BLaER1 (cell line): ENCODE results near the gene NUAK2.

Source experiments
- H3K27ac ChIP-seq: shearing (Covaris generic); formaldehyde crosslinking; 2 replicates; pipeline ENCODE4 v1.8.1; 2022
- H3K27me3 ChIP-seq: shearing (Covaris generic); formaldehyde crosslinking; 2 replicates; pipeline ENCODE4 v1.8.1; 2022
- H3K36me3 ChIP-seq: shearing (Covaris generic); formaldehyde crosslinking; 2 replicates; pipeline ENCODE4 v1.8.1; 2022
- H3K4me1 ChIP-seq: shearing (Covaris generic); formaldehyde crosslinking; 2 replicates; pipeline ENCODE4 v1.8.1; 2022
- H3K4me2 ChIP-seq: shearing (Covaris generic); formaldehyde crosslinking; 2 replicates; pipeline ENCODE4 v1.8.1; 2022
- H3K4me3 ChIP-seq: shearing (Covaris generic); formaldehyde crosslinking; 2 replicates; pipeline ENCODE4 v1.8.1; 2022
- H3K9ac ChIP-seq: shearing (Covaris generic); formaldehyde crosslinking; 2 replicates; pipeline ENCODE4 v1.8.1; 2022
- H3K9me3 ChIP-seq: shearing (Covaris generic); formaldehyde crosslinking; 2 replicates; pipeline ENCODE4 v1.8.1; 2022
- H4K20me1 ChIP-seq: shearing (Covaris generic); formaldehyde crosslinking; 2 replicates; pipeline ENCODE4 v1.8.1; 2022
- Cebpa-rat ChIP-seq: shearing (Covaris generic); IDR thresholded peaks from 2 replicates; pipeline ENCODE4 v1.8.1; 2022

The NUAK2 gene

DNA sequence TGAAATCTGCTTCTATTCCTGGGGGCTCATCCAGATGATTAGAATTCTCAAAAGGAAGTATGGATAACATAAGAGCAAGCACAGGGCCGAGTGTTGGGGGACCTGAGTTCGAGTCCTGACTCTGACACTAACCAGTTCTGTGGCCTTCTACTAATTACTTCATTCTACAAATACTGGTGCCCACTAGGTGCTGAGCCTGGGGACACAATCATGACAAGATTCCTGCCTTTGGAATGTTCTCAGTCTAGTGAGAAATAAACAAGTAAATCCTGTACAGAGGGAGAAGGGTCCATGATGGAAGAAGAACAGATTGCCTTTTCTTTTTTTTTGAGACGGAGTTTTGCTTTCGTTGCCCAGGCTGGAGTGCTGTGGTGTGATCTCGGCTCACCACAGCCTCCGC lies 2.2 kb upstream of the NUAK2 start:
- H4K20me1 ChIP-seq, result peaks cover 34% of the 10 kb centered on the region; the same call in 1 of the 2 replicates
- peaks cover 10% of the 10 kb centered on the region for H3K4me1 ChIP-seq
- no peak overlapping the region for H3K4me3 ChIP-seq
- no peaks in the 10 kb centered on the region for H3K36me3 ChIP-seq
- no peak for TF ChIP-seq Cebpa-rat
- peaks cover 9% of the 10 kb centered on the region; the same call in 1 of the 2 replicates for H3K9me3 ChIP-seq
- no peak overlapping the region for H3K4me2 ChIP-seq
- H3K27ac ChIP-seq, result no peak overlapping the region
- peaks cover 55% of the 10 kb centered on the region for H3K27me3 ChIP-seq
- H3K9ac ChIP-seq, result no peak overlapping the region

DNA sequence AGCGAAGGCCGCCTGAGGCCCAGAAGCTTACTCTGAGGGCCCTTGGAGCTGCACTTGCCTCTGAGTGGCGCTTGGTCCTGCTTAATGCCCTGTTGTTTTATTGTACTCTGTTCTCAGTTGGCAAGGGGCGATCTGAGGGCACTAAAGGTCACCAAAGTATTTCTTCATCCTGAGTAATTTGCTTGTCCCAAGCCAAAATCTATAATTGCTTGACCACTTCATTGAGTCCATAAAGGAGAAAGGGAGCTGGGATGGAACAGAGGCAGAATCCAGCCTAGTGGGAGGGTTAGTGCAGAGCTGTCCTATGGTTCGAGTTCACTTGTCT lies 376 bp upstream of the NUAK2 start:
- H3K4me2 ChIP-seq, result peak overlapping the region; percentile 87
- H3K9me3 ChIP-seq, result peaks cover 9% of the 10 kb centered on the region; the same call in 1 of the 2 replicates
- H4K20me1 ChIP-seq, result peaks cover 34% of the 10 kb centered on the region; the same call in 1 of the 2 replicates
- H3K27ac ChIP-seq, result no peak overlapping the region
- peaks cover 10% of the 10 kb centered on the region for H3K4me1 ChIP-seq
- no peak for TF ChIP-seq Cebpa-rat
- peaks cover 69% of the 10 kb centered on the region for H3K27me3 ChIP-seq
- no peak overlapping the region for H3K9ac ChIP-seq
- peak overlapping the region; percentile 62 for H3K4me3 ChIP-seq
- H3K36me3 ChIP-seq, result no peaks in the 10 kb centered on the region

DNA sequence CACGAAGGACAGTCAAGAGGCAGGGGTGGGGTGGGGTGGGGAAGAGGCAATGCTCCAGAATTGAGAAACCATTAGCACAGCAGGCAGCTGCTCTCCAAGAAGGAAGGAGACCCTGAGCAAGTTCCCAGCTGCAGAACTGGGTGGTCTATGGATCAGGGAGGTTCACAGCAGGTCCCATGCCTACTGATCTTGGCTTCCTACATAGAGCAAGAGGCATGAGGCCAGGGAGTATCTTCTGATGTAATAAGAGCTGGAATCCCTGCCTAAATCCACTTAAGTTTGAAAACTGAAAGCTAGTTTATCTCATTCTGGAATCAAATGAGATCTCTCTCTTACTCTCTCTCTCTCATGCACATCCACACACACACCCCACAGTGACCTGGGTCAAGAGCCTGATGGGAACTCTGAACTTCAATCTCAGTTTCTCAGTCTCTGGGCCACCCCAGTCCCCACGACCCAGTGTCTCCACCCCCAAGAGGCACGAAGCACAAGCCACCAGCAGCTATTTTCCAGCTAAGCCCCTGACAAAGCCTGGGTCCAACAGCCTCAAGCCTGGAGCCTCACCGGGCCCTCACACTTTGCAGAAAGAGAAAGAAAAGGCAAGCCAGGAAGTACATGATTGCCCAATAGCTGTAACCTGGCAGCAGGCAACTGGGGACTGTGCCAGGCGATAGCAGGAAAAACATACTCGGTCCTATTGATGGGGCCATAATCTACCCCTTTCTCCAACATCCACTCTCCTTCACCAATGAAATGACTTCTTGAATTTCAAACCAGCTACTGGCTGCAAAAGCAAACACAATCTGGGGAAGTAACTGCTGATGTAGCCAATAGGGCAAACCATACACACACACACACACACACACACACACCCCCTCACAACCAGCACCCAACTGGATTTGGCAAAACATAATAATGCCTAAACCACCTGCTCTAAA lies 2.2 kb downstream of the NUAK2 start:
- Histone ChIP-seq H3K4me2 (no peak overlapping the region), H4K20me1 (peaks cover 25% of the 10 kb centered on the region; the same call in 1 of the 2 replicates), H3K4me1 (peaks cover 32% of the 10 kb centered on the region), H3K4me3 (no peak overlapping the region), H3K9me3 (peaks cover 9% of the 10 kb centered on the region; the same call in 1 of the 2 replicates), H3K27me3 (peaks cover 64% of the 10 kb centered on the region), H3K27ac (no peak overlapping the region), H3K9ac (no peak overlapping the region), H3K36me3 (no peaks in the 10 kb centered on the region)
- TF ChIP-seq Cebpa-rat, result peak; percentile 61; the same call in 1 of the 2 replicates

DNA sequence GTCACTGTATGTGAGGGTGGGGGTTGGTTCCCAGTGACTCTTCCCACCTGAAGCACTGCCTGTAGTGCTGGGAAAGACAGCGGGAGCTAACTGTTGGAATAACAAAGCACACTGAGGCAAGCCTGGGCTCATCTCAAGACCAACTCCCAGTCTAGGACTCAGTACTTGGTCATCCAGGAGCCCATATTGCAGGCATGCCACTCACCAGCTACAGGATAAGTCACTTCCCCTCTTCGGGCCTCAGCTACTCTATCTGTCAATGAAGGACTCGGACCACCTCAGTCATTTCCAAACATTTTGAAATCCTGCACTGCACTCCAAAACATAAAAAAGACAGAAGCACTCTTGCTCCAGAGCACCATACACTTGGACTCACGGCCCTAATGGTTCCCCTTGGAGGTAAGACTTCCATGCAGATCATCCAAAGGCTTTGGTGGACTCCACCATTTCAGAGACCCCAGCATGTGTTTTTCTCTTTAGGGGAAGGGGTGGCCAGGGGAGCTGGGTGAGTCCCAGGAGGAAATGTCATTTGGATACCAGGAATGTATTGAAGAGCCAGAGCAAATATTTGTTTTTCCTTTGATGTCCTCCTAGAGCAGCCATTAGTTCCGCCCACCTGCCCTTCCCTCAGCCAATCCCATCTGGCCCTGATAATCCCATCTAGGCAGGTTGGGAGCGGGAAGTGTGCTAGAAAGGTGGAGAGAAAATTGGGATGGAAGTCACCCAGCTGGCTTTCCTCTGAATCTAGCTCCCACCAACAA lies 3.1 kb downstream of the NUAK2 start:
- TF ChIP-seq Cebpa-rat, result no peak
- Histone ChIP-seq H4K20me1 (peaks cover 21% of the 10 kb centered on the region; the same call in 1 of the 2 replicates), H3K27ac (no peak overlapping the region), H3K4me1 (peaks cover 41% of the 10 kb centered on the region), H3K9ac (no peak overlapping the region), H3K4me3 (no peak overlapping the region), H3K9me3 (peaks cover 9% of the 10 kb centered on the region; the same call in 1 of the 2 replicates), H3K27me3 (peaks cover 58% of the 10 kb centered on the region), H3K4me2 (no peak overlapping the region), H3K36me3 (no peaks in the 10 kb centered on the region)

DNA sequence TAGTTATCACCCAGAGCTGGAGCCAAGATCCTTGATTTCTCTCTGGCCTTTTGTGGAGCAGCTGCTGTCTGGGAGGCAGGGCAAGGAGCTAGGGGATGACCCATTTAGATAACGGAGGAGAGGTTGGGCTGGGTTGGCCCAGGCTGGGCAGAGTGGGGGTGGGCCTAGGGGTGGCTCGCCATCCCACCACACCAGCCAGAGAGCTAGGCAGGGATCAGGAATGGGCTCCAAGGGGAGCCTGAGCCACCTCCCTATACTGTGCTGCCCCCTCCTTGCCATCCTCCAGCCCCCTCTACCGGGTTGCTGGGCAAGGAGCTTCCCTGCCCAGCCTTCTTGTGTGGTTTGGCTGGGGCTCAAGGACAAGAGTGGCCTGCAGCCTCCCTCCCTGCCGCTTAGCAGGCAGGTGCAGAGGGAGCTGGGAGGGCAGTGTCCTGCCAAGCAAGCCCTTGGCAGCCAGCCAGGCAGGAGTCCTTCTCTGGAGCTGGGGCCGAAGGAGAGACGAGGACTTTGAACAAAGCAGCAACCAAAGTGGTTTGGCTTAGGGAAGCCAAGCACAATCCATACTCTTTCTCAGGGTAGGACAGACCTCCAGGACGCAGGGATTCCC lies 4.1 kb downstream of the NUAK2 start:
- TF ChIP-seq Cebpa-rat, result no peak
- Histone ChIP-seq H4K20me1 (peaks cover 18% of the 10 kb centered on the region; the same call in 1 of the 2 replicates), H3K27me3 (peaks cover 48% of the 10 kb centered on the region), H3K36me3 (no peaks in the 10 kb centered on the region), H3K4me1 (peaks cover 51% of the 10 kb centered on the region), H3K9ac (no peak overlapping the region), H3K27ac (no peak overlapping the region), H3K4me2 (no peak overlapping the region), H3K4me3 (no peak overlapping the region), H3K9me3 (peaks cover 9% of the 10 kb centered on the region; the same call in 1 of the 2 replicates)

DNA sequence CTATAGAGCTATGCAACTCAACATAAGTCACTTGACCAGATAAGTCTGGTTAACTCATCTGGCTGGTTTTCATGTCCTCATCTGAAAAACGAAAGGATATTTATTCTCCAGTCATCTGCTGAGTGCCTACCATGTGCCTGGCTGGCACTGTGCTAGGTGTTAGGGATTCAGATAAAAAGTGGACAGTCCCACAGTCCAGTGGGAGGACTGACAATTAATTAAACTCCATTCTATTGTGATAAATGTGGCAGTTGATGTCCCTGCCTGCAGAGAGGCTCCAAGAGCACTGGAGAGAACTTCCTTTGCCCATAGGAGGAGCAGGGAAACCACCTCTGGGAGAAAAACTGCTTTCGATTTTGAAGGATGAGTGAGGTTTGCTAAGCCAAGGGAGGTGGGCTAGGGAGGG lies 5.4 kb downstream of the NUAK2 start:
- Histone ChIP-seq H3K9ac (no peak overlapping the region), H4K20me1 (peaks cover 9% of the 10 kb centered on the region; the same call in 1 of the 2 replicates), H3K9me3 (no peaks in the 10 kb centered on the region), H3K27me3 (peaks cover 36% of the 10 kb centered on the region), H3K4me3 (no peak overlapping the region), H3K27ac (no peak overlapping the region), H3K4me2 (peak overlapping the region; percentile 12), H3K4me1 (peaks cover 46% of the 10 kb centered on the region), H3K36me3 (no peaks in the 10 kb centered on the region)
- TF ChIP-seq Cebpa-rat, result no peak

DNA sequence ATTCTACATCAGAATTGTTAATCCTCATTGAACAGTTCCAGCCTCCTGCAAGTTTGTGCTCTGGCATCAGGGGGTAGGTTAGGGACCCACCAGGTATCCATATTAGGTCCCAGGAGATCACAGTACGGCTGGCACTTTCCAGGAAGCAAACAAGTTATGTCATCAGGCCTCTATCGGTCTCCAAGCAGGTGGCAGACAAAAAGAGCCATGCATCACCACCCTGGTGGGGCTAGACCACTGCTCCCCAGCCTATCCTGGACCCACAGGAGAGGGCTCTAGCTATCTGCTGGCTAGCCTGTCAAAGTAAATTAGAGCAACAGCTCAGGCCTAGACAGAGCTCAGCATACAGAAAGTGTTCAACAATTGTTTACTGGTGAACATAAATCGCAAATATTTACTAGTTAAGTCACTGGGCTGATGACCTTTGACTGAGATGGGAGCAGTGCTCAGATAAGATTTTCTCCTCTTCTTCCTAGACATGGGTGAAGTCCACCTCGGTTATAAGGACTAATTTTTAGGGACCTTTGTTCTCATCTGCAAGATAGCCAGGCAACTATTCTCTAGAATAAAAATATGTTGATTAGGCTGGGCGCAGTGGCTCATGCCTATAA lies 6.4 kb downstream of the NUAK2 start:
- peaks cover 6% of the 10 kb centered on the region; the same call in 1 of the 2 replicates for H4K20me1 ChIP-seq
- no peak overlapping the region for H3K9ac ChIP-seq
- peak overlapping the region; percentile 91 for H3K4me2 ChIP-seq
- no peak for TF ChIP-seq Cebpa-rat
- H3K27ac ChIP-seq, result no peak overlapping the region
- no peaks in the 10 kb centered on the region for H3K9me3 ChIP-seq
- peaks cover 43% of the 10 kb centered on the region for H3K4me1 ChIP-seq
- no peak overlapping the region for H3K4me3 ChIP-seq
- peaks cover 25% of the 10 kb centered on the region for H3K27me3 ChIP-seq
- no peaks in the 10 kb centered on the region for H3K36me3 ChIP-seq

DNA sequence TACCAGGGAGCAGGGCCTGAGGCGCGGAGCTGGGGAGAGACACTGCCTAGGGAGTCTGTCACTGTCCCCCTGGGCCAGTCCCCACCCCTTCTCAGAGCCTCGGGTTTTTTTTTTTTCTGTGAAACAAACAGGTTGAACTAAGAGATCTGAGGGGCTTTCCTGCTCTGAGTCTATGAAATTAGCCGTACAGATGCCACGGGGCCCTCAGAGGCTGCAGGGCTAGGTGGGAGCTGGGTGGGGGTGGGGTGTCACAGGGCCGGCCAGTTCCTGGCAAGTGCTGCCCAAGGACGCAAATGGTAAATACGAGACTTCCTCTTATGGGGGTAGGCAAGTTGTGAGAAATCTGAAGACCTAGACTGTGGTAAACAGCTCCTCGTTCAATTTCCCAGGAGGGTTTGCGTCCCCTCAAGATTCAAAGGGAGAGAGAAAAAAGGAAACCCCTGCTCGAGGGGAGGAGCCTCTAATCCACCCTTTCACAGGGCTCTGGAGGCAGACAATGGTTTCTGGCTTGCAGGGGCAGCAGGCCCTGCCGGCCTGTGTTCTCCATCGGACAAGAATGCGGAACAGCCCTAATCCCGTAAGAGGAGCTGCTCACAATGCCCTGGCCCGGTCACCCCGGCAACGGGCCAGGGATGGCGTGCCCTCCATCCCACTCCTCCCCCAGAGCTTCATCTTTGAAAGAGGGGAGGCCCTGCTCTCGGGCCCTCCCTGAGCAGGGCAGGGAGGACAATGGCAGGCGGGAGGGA lies 7.8 kb downstream of the NUAK2 start:
- no peaks in the 10 kb centered on the region for H3K36me3 ChIP-seq
- H3K9ac ChIP-seq, result peak overlapping the region; percentile 56; the same call in 1 of the 2 replicates
- TF ChIP-seq Cebpa-rat, result no peak
- no peaks in the 10 kb centered on the region for H4K20me1 ChIP-seq
- H3K4me2 ChIP-seq, result peak overlapping the region; percentile 91
- peak overlapping the region; percentile 49 for H3K4me3 ChIP-seq
- peaks cover 43% of the 10 kb centered on the region for H3K4me1 ChIP-seq
- peak overlapping the region; percentile 67 for H3K27ac ChIP-seq
- H3K27me3 ChIP-seq, result peaks cover 13% of the 10 kb centered on the region; the same call in 1 of the 2 replicates
- H3K9me3 ChIP-seq, result no peaks in the 10 kb centered on the region
